Coronary artery (tissue), 2 donors: Measurements from ENCODE around the gene SOS1.

ENCODE experiments used
- DNase-seq: peaks from one replicate; pipeline ENCODE4 v3.0.0-alpha.2; 2017; ENCODE audit warnings: low spot score
- H3K27ac ChIP-seq, 2 donors: fragments of 200-600 bp; sonication (generic); one replicate each; pipeline ENCODE4 v1.5.1; 2016 to 2019
- H3K4me3 ChIP-seq: fragments of 200-600 bp; sonication (generic); 2 replicates; pipeline ENCODE4 v1.5.1; 2016; ENCODE audit warnings: mild to moderate bottlenecking, moderate library complexity
- CTCF ChIP-seq: fragments of 200-600 bp; sonication (generic); IDR thresholded peaks from one replicate; pipeline ENCODE4 v1.5.1; 2019; ENCODE audit warnings: antibody characterized with exemption

SOS1 gene

GRCh38 chr2:38981670-38982357, 139.0 kb downstream of the SOS1 start:
- H3K27ac ChIP-seq, result no peak overlapping the region
- H3K4me3 ChIP-seq, result no peak overlapping the region
- no peak for TF ChIP-seq CTCF
- DNase-seq, result no peak

DNA sequence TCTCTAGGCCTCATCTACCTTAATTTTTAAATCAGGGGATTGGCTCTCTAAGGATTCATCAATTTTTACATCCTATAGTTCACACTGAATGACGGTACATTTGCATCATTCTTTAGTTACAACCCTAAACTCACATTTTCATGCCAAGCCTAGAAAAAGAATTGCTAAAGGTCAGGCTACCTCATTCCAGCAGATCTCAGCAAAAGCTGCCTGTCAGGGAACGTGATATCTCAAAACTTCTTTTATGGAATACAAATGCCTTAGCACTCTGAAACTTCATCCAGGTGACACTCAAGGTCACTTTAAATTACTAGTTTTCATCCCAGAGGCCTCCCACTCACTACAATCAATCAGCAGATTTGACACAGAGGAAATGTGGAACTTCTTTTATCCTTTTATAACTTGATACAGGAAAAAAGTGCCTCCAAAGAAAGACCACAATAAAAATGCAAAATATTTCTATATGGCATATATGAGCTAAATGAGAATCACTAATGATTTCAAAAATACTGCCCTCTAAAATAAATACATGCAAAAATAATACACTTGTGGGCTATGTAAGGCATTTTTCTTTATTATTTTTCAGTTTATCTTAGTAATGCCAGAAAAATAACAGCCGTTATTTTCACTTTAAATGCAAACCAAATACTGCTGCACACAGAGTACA, 139.7 kb downstream of the SOS1 start:
- no peak for DNase-seq
- TF ChIP-seq CTCF, result no peak
- Histone ChIP-seq H3K27ac (no peak overlapping the region), H3K4me3 (no peak overlapping the region)

DNA sequence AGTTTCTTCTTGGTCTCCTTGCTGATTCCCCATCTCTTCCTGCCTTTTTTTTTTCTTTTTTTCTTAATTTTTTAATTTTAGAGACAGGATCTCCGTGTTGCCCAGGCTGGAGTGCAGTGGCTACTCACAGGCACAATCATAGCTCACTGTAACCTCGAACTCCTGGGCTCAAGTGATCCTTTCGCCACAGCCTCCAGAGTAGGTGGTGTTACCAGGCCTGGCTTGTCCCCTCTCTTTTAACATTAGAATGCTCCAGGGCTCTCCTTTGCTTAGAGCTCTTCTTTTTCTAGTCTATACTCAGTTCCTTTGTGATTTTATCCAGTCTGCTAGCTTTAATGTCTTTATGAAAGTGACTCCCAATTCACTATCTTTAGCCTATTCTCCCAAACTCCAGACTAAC, 141.9 kb downstream of the SOS1 start:
- no peak for TF ChIP-seq CTCF

DNA sequence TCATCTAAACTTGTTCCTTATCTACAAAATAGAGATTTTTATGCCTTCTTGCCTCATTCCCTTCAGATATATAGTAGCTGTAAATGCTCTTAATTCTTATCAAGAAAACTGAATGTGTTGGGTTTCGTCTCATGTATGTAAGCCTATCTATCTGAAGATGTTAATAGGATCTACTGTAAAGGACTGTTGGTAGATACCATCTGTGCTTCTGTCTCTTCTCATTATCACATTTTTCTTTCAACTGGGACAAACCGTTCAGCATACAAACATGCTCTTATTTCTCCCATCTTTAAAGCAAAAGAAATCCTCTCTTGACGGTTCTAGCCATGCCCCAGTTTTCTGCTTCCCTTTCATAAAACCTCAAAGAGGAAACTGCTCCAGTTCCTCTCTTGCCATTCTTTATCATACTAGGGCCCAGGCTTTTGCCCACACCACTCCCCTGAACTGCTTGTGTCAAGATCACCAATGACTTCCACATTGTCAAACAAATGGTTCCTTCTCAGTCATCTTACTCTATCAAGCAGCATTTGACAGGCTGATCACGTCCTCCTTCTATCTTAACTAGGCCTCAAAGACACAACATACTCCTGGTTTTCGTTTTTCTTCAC, 142.5 kb downstream of the SOS1 start:
- TF ChIP-seq CTCF, result no peak
- H3K4me3 ChIP-seq, result no peak overlapping the region
- H3K27ac ChIP-seq, result no peak overlapping the region
- DNase-seq, result no peak

More for the DNA sequence above, 141.9 kb downstream of the SOS1 start:
- no peak overlapping the region for H3K4me3 ChIP-seq
- H3K27ac ChIP-seq, result no peak overlapping the region
- DNase-seq, result no peak

DNA sequence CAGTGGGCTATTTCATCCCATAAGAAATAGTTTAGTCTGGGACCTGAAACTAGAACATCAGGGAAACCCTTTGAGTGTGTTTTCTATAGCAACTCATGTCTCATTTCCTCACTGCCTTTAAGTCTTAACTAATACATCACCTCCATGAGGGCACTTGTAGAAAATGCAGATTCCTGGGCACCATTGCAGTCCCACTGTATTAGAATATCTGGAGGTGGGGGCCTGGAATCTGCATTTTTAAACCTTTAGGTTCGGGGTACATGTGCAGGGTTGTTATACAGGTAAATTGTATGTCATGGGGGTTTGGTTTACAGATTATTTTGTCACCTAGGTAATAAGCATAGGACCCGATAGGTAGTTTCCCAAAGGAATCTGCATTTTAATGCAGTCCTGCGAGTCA, 143.8 kb downstream of the SOS1 start:
- TF ChIP-seq CTCF, result no peak
- no peak for DNase-seq
- H3K27ac ChIP-seq, result no peak overlapping the region
- no peak overlapping the region for H3K4me3 ChIP-seq

DNA sequence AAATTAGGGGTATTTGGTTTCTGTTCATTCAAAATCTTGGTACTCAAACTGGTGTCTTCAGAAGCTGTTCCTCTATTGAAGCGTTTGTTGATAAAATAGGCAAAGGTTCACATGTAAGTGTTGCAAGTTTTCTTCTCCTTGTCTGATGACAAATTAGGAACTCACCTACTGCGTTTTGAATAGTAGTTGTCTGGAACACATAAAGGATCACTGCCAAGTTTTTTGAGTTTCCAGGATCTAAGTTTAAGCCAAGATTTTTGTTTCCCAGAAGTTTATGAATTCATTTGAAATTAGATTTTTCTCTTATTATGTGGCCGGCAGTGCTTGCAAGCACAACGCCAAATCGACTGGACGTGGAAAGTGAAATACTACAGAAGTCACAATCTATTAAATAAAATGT, 145.8 kb downstream of the SOS1 start:
- no peak for DNase-seq
- Histone ChIP-seq H3K27ac (no peak overlapping the region), H3K4me3 (no peak overlapping the region)
- TF ChIP-seq CTCF, result no peak

- DNase-seq, result no peak
- Histone ChIP-seq H3K4me3 (no peak overlapping the region), H3K27ac (no peak overlapping the region)
- no peak for TF ChIP-seq CTCF
Observed at GRCh38 chr2:38973266-38973665, 147.6 kb downstream of the SOS1 start.
